ENCODE data around the gene NFATC1.
"Not testable (repeated sequence)": the region's sequence is repeated elsewhere in the genome, so short reads cannot be mapped to it uniquely, and the experiment has no call there.

Gene NFATC1

GRCh38 chr18:79489051-79489898, 93.5 kb downstream of the NFATC1 start:
- no peak for DNase-seq (ENCODE audit: low read depth)

GRCh38 chr18:79489899-79490625, 94.3 kb downstream of the NFATC1 start:
- no peak for DNase-seq (ENCODE audit: low read depth)

DNA sequence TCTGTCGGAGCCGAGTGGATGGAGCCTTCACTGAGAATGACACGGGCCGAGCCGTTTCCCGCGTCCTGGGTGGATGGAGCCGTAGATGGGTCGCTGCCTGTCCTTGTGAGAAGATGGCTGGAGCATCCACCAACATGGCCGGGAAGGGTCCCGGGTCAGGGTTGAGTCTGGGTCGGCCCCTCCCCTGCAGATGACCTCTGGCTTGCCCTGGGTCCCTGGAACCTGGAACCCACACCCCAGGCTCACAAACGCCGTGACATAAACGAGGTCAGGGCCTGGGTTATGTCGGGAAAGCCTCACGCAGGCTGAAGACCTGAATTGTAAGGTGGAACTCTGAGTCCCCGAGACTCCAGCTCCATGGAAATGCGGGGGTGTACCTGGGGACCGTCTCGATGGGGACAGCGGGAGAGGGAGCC, 94.9 kb downstream of the NFATC1 start:
- DNase-seq (ENCODE audit: low read depth): no peak

DNA sequence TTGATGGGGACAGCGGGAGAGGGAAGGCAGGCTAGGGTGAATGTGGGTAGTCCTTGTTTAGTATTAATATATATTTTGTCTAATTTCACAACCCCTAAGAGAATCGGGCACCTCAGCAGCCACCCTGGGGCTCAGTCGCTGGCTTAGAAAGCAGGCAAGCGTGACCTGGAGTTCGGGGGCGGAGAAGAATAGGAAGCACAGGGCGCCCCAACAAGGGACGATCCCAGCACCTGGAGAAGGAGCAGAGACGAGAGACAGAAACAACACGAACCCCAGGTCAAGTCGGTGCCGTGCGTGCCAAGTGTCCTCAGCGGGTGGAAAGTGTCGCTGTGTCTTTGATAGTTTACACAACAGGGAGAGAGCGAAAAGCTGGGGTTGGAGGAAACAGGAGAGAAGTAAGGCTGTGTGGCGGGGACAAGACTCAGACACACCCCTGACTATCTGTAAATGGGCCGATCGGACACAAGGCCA, 95.4 kb downstream of the NFATC1 start:
- no peak for DNase-seq (ENCODE audit: low read depth)

GRCh38 chr18:79493211-79493800, 97.6 kb downstream of the NFATC1 start:
- no peak for DNase-seq (ENCODE audit: low read depth)

- DNase-seq (ENCODE audit: low read depth): no peak
These were observed 98.1 kb downstream of the NFATC1 start for GRCh38 chr18:79493801-79494211.

DNA sequence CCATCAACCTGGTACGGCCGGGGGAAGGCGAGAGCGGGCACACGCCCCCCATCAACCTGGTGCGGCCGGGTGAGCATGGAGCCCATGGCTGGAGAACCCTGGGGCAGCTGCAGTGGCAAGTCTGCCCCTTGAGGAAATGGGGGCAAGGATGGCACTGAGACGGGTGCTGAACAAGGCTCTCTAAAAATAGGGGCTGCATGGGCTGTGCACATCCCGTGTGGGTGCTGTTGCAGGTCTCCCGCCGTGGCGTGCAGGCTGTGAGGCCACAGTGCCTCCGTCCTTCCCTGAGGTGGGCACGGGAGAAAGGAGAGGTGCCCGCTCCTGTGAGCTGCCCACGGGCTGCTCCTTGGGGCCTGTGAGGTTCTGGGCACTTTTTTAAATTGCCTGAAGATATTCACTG, 99.2 kb downstream of the NFATC1 start:
- no peak for DNase-seq (ENCODE audit: low read depth)

DNA sequence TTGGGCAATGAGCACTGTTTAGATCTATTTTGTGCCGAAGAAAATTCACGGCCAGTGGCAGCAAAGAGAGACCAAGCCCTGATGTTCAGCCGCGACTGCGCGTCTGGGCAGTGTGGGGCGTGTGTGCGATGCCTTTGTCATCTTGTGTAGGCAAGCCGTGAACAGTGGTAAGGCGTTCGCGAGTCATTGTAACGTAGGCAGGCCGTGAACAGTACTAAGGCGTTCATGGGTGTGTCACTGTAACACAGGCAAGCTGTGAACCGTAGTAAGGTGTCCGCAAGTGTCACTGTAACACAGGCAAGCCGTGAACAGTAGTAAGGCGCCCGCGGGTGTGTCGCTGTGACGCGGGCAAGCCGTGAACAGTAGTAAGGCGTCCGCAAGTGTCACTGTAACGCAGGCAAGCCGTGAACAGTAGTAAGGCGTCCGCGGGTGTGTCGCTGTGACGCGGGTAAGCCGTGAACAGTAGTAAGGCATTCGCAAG, 99.9 kb downstream of the NFATC1 start:
- no peak for DNase-seq (ENCODE audit: low read depth)

GRCh38 chr18:79496237-79496977, 100.7 kb downstream of the NFATC1 start:
- no peak for DNase-seq (ENCODE audit: low read depth)

DNA sequence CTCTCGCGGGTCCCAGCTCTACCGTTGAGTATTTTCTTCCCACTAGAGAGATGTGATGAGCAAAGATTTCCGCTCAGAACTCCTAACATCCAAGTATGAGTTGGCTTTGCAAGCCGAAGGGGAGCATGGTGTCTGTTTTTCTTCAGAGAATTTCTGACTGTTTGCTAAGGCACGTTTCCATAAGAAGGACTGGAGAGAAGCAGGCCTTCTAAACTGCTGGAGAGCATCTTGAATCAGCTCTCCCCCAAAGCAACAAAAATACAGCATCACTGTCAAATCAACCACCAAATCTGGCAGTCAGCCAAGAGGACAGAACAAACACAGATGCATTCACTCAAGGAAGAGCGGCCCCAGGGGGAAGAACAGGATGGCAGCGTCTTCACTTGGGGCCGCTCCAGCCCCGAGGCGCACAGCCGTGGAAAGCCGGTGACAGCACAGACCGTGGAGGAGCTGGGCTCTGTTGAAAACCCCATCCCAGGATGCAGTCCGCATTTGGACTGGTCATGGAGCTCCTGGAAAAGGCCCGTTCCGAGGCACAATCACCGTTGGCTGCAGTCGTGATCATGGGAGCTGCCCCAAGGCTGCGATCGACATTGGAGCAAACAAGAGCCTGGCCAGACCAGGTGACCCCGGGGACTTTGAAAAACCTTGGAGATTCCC, 101.4 kb downstream of the NFATC1 start:
- DNase-seq (ENCODE audit: low read depth): no peak

GRCh38 chr18:79497638-79498081, 101.9 kb downstream of the NFATC1 start:
- no peak for DNase-seq (ENCODE audit: low read depth)

DNA sequence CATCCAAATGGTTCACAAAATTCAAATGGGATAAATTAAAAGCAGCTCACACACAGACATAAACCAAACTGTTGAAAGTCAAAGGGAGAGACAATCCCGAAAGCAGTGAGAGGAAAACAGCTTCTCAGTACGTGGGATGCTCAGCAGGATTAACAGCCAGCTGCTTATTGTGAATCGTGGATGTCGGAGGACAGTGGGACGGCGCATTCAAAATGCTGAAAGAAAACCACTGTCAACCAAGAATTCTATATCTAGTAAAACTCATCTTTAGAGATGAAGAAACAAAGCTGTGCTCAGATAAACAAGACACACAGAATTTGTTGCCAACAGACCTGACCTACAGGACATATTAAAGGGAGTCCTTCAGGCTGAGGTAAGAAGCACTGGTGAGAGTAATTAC, 102.9 kb downstream of the NFATC1 start:
- DNase-seq (ENCODE audit: low read depth): no peak

DNA sequence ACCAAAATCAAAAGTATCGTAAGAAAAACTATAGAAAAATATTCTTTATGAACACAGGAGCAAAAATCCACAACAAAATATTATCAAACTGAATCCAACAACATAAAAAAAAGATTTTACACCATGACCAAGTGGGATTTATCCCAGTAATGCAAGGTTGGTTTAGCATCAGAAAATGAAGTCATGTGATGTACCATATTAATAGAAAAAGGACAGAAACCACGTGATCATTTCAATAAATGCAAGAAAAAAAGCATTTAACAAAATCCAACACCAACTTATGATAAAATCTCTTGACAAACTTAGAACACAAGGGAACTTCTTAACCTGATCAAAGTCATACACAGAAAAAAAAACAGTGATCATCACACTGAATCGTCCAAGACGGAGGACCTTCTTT, 105.3 kb downstream of the NFATC1 start:
- no peak for DNase-seq (ENCODE audit: low read depth)

GRCh38 chr18:79502782-79503181, 107.1 kb downstream of the NFATC1 start:
- DNase-seq (ENCODE audit: low read depth): no peak

DNA sequence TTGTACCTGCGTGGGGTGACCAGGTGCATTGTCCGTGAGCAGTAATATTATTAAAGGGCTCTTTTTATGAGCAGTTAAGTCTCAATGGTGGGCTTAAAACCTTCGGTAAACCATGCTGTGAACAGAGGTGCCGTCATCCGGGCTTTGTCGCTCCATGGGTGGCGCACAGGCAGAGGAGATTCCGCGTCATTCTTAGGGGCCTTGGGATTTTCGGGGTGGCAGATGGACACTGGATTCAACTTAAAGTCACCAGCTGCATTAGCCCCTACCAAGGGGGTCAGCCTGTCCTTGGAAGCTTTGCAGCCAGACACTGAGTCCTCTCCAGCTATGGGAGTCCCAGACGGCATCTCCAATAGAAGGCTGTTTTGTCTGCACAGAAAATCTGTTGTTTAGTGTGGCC, 107.7 kb downstream of the NFATC1 start:
- no peak for DNase-seq (ENCODE audit: low read depth)

DNA sequence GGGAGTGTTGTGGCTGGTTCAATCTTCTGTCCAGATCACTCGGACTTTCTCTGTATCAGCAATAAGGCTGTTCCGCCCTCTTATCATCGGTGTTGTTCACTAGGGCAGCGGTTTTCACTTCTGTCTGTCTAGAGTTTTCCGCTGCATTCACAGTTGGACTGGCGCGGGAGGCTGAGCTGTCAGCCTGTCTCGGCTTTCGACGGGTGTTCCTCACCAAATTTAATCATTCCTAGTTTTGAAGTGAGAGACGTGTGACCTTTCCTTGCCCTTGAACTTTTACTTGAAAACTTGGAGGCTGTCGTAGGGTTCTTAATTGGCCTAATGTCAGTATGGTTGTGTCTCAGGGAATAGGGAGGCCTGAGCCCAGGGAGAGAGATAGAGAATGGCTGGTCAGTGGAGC, 108.3 kb downstream of the NFATC1 start:
- DNase-seq (ENCODE audit: low read depth): no peak

DNA sequence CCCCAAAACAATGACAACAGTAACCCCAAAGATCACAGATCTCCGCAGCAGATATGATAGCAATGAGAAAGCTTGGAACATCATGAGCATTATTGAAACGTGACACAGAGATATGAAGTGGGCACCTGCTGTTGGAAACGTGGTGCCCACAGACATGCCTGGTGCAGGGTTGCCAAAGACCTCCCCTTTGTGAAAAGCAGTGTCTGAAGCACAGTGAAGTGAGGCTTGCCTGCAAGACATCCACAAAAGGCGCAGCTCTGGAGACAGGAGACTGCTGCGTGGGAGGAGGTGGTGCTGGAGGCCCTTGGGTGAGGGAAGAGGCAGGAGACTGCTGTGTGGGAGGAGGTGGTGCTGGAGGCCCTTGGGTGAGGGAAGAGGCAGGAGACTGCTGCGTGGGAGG, 108.8 kb downstream of the NFATC1 start:
- not testable (repeated sequence) for DNase-seq (ENCODE audit: low read depth)

DNA sequence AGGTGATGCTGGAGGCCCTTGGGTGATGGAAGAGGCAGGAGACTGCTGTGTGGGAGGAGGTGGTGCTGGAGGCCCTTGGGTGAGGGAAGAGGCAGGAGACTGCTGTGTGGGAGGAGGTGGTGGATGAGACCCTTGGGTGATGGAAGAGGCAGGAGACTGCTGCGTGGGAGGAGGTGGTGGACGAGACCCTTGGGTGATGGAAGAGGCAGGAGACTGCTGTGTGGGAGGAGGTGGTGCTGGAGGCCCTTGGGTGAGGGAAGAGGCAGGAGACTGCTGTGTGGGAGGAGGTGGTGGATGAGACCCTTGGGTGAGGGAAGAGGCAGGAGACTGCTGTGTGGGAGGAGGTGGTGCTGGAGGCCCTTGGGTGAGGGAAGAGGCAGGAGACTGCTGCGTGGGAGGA, 109.7 kb downstream of the NFATC1 start:
- DNase-seq (ENCODE audit: low read depth): not testable (repeated sequence)

GRCh38 chr18:79506191-79507075, 110.7 kb downstream of the NFATC1 start:
- DNase-seq (ENCODE audit: low read depth): no peak

DNA sequence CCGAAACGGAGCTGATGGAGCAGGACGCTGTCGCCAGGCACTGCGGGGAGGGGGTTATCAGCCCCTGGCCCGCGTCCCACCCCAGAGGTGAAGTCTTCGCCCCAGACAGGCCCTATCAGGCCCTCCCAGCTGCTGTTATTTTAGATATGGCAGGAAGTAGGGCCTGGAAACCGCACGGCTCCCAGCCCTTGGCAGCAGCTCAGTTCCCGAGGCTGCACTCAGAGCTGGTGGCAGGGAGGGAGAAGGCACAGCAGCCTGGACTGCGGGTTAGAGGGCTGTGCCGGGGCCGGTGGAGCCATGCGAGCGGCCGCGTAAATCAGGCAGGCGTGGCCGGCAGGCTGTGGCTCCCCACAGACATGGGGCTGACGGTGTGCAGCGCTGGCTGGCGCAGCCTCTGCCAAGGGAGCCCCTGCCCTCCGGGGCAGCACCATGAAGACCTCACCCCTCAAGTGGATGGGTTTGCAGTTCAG, 111.4 kb downstream of the NFATC1 start:
- DNase-seq (ENCODE audit: low read depth): peak; percentile 36
